ENCODE measurements around the gene ANKHD1.

The ANKHD1 gene

DNA sequence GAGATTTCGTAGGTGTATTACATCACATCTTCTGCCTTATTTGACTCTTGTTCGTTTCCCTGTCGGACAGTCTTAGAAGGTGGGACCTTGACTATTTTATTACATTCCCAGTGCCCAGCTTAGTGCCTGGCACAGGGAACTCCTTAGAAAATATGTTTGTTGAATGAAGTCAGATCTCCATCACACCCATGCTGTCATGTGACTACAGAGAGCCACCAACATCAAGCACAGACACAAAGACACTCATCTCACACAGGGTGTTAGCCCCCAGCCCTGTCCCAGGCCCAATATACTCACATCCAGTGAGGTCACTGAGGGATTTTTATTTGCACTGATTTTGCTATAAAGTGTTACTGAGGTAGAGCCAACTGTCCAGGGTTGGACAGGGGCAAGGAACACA lies 156.3 kb downstream of the ANKHD1 start:
- TF ChIP-seq, protein P1, sequence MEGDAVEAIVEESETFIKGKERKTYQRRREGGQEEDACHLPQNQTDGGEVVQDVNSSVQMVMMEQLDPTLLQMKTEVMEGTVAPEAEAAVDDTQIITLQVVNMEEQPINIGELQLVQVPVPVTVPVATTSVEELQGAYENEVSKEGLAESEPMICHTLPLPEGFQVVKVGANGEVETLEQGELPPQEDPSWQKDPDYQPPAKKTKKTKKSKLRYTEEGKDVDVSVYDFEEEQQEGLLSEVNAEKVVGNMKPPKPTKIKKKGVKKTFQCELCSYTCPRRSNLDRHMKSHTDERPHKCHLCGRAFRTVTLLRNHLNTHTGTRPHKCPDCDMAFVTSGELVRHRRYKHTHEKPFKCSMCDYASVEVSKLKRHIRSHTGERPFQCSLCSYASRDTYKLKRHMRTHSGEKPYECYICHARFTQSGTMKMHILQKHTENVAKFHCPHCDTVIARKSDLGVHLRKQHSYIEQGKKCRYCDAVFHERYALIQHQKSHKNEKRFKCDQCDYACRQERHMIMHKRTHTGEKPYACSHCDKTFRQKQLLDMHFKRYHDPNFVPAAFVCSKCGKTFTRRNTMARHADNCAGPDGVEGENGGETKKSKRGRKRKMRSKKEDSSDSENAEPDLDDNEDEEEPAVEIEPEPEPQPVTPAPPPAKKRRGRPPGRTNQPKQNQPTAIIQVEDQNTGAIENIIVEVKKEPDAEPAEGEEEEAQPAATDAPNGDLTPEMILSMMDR (IDR thresholded peaks at IDR 0.05; ENCODE audit: insufficient read depth, low read length, poor library complexity, severe bottlenecking): no peak
- Histone ChIP-seq H3K36me3 (ENCODE audit: control insufficient read depth, insufficient read depth, low read length) (peaks cover 9% of the 10 kb centered on the region), H3K4me3 (replicated peaks; ENCODE audit: low read depth, low read length) (peak overlapping the region; percentile 90), H3K27me3 (replicated peaks; ENCODE audit: control insufficient read depth, insufficient read depth, low read length) (no peaks in the 10 kb centered on the region)
- no peak for DNase-seq (ENCODE audit: extremely low read depth, insufficient read length)

DNA sequence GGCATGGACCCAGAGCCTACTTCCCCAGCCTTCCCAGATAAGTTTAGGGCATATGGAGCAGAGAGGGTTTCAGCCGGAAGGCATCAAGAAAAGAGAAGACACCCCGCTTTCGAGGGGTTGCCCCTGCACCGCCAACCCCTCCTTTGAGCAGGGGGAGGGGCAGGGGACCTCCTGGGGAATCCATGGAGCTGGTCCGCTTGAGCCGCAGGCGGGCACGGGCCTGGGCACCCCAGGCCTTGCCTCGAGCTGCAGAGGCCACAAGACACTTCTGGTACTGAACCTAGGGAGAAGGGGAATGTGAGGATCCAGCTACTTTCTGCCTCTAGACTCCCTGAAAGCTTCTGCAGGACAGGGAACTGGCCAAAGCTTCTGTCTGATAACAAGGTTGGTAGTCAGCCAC lies 156.9 kb downstream of the ANKHD1 start:
- Histone ChIP-seq H3K36me3 (ENCODE audit: control insufficient read depth, insufficient read depth, low read length) (peaks cover 9% of the 10 kb centered on the region), H3K4me3 (replicated peaks; ENCODE audit: low read depth, low read length) (no peak overlapping the region), H3K27me3 (replicated peaks; ENCODE audit: control insufficient read depth, insufficient read depth, low read length) (no peaks in the 10 kb centered on the region)
- TF ChIP-seq, protein P1 (IDR thresholded peaks at IDR 0.05; ENCODE audit: insufficient read depth, low read length, poor library complexity, severe bottlenecking): no peak
- DNase-seq (ENCODE audit: extremely low read depth, insufficient read length): no peak

DNA sequence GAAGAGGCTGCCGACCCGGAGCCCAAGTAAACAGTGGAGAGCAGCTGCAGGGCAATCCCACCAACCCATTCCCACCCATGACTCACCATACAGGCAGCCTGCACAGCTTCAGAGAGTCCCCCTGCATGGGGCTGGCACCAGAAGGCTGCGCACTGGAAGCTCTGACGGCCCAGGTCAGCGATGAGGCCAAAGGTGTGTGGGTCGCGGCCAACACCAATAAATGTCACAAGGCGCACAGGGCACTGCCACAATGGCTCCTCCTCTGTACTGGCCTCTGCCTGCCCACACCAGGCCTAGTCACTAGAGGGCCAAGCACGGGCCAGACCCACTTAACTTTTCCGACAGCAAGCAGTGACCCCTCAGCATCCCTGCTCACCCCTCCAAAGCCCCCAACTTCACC lies 158.6 kb downstream of the ANKHD1 start:
- no peak overlapping the region for H3K4me3 ChIP-seq (replicated peaks; ENCODE audit: low read depth, low read length)
- H3K36me3 ChIP-seq (ENCODE audit: control insufficient read depth, insufficient read depth, low read length): peaks cover 7% of the 10 kb centered on the region; the same call in 1 of the 2 replicates
- TF ChIP-seq, protein P1 (IDR thresholded peaks at IDR 0.05; ENCODE audit: insufficient read depth, low read length, poor library complexity, severe bottlenecking): no peak
- DNase-seq (ENCODE audit: extremely low read depth, insufficient read length): no peak
- H3K27me3 ChIP-seq (replicated peaks; ENCODE audit: control insufficient read depth, insufficient read depth, low read length): no peaks in the 10 kb centered on the region

DNA sequence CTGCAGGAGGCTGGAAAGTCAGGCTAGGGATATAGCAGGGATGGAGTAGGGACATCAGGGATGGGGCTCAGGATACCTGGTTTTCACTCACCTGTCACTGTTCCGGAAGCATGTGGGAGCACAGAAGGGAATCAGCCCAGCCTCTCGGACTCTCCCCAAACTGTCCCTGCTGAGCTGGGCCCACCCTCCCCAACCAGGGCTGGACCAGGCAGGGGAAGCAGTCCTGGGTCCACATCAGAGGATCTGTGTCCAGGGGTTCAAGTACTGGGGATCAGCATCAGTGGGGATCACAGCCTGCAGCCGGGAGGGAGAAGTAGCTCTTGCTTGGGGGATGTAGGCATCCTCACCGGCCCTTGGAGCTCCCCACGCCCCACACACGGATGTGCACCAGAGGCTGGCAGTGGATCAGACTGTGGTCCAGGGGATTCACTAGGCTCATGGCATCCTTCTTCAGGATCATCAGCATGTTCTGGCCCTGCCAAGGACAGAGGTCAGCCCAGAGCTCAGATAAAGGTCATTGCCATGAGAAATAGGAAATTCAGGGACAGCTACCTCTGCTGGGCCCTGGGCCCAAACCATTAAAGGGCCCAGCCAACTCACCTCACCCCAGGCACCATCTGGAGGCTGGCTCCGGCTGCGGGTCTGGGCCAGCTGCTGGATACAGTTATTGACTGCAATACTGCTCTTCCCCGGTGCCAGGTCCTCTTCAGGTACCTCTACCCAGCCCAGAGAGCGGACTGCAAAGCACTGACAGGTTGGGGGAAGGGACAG lies 160.3 kb downstream of the ANKHD1 start:
- H3K36me3 ChIP-seq (ENCODE audit: control insufficient read depth, insufficient read depth, low read length): peaks cover 11% of the 10 kb centered on the region
- no peaks in the 10 kb centered on the region for H3K27me3 ChIP-seq (replicated peaks; ENCODE audit: control insufficient read depth, insufficient read depth, low read length)
- TF ChIP-seq, protein P1 (IDR thresholded peaks at IDR 0.05; ENCODE audit: insufficient read depth, low read length, poor library complexity, severe bottlenecking): no peak
- no peak for DNase-seq (ENCODE audit: extremely low read depth, insufficient read length)
- no peak overlapping the region for H3K4me3 ChIP-seq (replicated peaks; ENCODE audit: low read depth, low read length)

DNA sequence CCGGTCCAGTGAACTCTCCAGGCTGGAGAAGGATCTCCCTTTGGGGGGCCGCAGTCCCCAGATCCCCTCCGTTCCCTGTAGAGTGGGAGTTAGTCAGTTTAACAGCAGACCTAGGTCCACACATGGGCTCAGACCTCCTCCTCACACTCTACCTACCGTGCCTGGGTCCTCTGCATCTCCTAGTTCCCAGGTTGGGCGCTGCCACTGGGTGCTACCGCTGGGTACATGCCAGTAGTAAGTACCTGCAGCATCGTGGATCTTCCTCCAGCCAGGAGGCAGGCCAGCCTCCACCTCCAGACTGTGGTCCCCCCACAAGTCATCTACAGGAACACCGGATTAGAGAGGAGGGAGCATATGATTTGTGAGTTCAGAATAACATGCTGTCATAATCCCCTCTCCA lies 162.0 kb downstream of the ANKHD1 start:
- Histone ChIP-seq H3K36me3 (ENCODE audit: control insufficient read depth, insufficient read depth, low read length) (peaks cover 23% of the 10 kb centered on the region), H3K4me3 (replicated peaks; ENCODE audit: low read depth, low read length) (peak overlapping the region; percentile 88)

More for the DNA sequence above, 162.0 kb downstream of the ANKHD1 start:
- no peaks in the 10 kb centered on the region for H3K27me3 ChIP-seq (replicated peaks; ENCODE audit: control insufficient read depth, insufficient read depth, low read length)
- TF ChIP-seq, protein P1 (IDR thresholded peaks at IDR 0.05; ENCODE audit: insufficient read depth, low read length, poor library complexity, severe bottlenecking): no peak
- no peak for DNase-seq (ENCODE audit: extremely low read depth, insufficient read length)

Data from GM06990 (cell line).